ENCODE data around the gene ITPR1. TPM values are rescaled to one million over a fixed set of nuclear protein-coding genes. Genes with fewer than 3 reads are reported as not detected.

The ITPR1 gene
- polyA plus RNA-seq, 12 donors: 15.3 to 29.1 (median 21.2) TPM; not detected in 1

DNA sequence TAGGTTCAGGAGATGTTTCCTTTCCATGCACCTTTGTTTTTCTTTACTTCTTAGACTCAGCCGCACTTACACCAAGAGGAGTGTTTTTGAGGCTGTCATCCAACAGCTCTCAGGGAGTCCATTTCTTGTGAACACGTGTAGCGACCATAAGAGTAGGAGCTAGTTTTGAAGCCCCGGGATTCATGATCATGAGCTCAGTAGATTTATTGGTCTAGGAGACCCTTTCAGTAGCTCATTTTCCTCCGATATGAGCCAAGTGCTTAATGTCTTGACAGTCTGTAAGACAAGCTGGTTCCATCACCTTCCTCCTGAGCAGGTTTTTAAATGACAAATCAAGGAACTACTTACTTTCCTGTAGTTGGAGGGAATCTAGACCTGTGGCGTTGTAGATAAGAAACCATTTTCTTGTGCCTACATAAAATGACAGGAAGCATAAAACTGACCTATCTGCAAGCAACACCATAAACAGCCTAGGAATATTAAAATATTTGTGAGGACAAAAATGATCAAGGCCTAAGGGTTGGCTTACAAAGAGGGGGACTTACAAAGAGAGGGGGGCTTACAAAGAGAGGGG is 313.5 kb downstream of the ITPR1 start:
- no peak for DNase-seq

DNA sequence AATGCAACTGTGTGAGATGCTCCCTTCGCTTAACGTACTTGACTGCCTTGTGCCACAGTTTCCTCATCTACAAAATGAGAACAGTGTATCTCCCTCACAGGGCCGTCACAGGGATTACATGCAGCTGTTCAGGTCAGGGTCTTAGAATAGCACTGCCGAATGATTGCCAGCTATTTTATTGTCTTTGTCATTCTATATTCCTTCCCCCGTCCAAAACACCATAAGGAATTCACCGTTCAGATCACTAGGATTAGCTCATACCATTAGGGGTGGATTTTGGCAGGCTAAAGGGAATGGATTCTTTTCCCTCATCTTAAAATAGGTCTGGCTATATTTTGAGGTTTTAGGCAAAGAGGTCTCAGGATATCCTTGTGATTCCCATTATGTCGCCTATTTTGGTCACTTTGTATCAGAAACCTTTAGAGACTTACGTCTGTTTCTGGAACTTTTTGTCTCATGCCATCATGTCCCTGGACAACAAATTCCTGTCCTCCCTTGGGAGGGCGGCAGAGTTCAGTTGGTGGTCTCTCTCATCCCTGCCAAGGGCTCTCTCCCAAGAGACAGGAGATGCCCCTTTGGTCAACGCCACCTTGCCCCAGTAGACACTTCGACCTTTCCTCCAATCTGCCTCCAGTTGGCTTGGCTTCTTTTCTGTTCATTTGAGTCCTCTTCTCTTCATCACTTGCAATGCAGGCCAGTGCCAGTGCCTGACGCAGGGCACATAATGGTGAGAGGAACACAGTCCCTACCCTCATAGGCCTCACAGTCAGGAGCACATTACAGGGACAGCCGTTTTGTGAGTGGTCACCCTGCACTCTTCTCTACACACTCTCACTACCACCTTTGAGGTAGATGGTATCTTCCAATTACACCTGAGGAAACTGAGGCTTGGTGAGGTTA is 314.5 kb downstream of the ITPR1 start:
- peak; percentile 55 for DNase-seq

DNA sequence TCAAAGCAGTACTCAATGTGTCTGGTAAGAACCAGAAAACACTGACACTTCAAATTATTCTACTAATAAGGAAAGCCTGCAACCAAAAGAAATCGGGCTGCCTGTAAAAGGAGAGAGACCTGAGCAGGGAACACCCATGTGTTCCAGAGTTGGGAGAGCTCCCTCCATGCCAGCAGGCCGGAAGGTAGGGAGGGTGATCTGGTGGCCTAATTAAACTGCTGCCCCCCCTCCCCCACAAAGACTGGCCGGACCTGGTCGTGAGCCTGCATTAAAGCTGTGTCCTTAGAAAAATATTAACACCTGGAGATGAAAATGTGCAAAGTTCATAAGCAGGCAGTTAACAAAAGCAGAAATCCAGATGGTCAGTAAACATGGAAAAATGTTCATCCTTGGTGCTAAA is 315.5 kb downstream of the ITPR1 start:
- no peak for DNase-seq

DNA sequence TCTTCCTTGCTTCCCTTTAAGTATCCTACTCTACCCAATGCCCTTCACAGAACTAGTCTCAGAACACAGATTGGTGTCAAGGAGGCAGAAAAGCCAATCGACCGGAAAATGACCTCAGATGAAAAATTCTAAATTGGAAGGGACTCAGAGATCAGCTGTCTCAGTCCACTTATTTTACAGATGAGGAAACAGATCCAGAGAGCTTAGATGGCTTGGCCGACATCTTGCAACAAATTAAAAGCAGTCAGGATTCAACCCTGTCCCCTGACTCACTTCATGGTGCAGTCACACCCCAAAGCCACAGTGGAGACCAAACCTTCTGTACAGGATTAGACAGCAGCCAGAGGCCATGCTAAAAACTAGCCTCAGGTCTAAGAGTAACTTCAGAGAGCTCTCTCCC is 316.8 kb downstream of the ITPR1 start:
- no peak for DNase-seq

DNA sequence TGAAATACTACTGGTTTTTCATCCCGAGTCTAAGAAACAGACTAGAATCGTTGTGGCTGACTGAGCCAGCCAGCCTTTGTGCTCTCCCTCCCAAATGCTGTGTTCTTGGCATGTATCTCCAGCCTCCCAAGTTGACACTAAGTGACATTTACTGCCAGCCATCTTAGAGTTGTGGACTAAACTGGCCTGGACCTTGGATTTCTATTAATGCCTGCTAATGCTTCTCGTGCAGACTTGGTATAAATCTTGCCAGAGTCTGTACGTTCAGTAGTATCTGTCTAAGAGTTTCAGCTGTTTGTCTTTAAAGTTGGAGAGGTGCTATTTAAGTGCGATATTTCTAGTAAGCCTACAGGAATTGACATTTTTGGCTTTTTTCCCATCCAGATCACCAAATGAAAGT is 319.4 kb downstream of the ITPR1 start:
- no peak for DNase-seq

DNA sequence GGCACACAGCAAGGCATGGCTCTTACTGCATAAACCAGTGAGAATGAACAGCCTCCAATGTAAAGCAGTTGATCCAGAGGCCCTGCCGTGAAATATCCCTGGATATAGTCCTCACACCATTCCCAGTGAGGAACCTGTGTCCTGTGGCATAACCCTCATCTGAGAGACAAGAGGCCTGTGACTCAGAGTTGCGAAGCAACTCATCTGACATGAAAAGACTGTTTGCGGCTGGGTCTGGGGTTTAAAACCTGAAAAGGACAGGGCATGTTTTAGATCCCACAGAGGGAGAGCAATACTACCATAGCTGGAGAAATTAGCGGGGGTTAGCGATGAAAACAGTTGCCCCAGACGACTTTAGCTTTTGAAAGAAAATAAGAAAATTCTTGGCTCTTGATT is 320.8 kb downstream of the ITPR1 start:
- no peak for DNase-seq

DNA sequence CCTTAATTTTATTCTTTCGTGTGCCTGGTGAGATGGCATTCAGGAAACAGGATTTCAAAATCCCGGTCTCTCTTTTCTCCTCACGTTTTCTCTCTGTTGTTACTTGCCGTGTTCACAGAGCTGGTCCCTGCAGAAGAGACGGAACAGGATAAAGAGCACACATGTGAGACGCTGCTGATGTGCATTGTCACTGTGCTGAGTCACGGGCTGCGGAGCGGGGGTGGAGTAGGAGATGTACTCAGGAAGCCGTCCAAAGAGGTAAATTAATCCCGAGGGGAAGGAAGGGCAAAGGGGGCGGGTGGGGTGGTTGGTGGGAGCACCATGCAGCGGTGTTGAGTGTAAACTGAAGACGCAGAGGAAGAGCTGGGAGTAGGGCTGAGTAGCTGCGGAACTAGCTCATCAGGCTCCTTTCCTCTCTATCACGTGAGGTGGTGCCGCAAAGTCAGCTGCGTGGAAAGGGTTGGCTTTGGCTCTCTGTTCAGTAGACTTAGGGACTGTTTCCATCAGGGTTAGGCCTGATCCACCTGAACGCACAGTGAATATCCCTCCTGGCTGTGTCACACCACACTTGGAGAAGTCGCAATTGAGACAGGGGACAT is 321.3 kb downstream of the ITPR1 start:
- DNase-seq: no peak

DNA sequence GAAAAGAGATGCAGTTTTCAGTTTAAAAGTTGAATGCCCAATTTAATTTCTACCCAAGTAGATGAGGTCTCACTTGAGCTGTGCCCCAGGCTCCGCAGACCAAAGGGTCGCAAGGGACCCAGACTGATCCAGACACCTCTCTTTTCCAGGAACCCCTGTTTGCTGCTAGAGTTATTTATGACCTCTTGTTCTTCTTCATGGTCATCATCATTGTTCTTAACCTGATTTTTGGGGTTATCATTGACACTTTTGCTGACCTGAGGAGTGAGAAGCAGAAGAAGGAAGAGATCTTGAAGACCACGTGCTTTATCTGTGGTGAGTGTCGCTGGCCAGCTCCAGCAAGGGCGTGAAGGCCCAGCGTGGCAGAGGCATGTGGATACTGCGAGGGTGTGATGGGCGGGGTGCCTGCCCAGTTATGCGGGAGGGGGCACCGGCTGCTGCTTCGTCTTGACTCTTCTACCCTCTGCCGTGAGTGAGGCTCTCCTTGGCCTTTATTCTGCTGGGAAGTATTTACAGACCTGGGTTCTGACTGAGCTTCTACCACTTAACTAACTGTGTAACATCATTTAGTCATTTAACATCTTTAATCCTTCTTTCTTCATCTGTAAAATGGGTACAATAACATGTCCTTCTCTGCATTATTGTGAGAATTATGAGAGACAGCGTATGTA is 321.9 kb downstream of the ITPR1 start:
- DNase-seq: no peak

DNA sequence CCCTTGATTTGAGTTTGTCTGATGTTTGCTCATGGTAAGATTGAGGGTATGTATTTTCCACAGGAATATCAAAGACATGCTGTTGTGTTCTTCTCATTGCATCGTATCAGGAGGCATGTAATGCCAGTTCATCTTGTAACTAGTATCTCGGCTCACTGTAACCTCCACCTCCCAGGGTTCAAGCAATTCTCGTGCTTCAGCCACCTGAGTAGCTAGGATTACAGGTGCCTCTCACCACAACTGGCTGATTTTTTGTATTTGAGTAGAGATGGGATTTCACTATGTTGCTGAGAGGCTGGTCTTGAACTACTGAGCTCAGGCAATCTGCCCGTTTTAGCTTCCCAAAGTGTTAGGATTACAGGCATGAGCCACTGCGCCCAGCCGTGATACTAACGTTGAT is 323.2 kb downstream of the ITPR1 start:
- no peak for DNase-seq

DNA sequence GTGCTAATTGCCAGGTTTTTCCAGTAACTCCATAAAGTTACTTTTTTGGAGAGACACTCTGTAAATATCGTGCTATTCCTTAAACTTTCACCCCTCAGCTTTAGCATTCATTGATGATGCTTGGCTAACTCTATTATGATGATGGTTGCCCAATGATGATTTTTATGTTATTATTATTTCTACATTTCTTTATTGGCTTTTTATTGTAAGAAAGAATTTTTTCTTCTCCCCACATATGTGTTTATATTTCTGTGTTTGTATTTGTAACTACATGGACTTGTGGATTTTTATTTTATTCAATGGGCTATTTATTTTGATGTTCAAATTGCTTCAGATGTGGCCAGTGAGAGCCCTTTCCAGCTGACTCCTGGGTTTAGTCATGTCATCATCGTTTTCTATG is 323.6 kb downstream of the ITPR1 start:
- DNase-seq: no peak

DNA sequence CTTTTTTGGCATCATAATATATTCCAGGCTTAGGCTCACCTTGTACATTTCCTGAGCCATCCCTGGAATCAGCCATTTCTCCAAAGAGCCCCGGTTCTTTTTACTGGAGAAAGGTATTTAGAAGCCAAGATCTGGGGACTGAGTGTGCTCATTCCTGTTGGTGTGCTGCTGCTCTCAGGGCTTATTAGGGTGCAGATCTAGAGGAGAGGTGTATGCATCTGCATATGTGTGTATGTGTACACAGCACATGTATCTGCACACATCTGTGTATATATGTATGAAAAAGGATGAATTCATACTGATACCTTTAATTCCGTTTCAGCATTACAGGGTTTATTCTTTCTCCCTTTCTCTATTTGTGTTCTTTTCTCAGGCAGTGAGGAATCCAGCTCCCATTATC is 324.0 kb downstream of the ITPR1 start:
- no peak for DNase-seq

DNA sequence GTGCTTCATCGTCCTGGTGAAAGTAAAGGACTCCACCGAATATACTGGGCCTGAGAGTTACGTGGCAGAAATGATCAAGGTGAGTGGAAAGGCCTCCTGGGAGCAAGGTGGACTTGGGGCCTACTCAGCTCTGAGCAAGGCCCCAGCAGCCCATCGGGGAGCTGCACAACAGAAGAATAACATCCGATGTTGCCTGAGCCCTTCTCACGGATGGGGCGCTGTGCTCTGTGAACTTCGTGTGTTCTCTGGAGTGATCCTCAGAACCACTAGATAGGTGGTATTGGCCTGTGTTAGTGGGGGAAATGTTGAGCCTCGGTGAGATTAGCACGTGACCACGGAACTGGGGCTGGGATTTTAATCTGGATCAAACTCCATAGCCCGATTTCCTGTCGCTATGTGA is 325.0 kb downstream of the ITPR1 start:
- no peak for DNase-seq

DNA sequence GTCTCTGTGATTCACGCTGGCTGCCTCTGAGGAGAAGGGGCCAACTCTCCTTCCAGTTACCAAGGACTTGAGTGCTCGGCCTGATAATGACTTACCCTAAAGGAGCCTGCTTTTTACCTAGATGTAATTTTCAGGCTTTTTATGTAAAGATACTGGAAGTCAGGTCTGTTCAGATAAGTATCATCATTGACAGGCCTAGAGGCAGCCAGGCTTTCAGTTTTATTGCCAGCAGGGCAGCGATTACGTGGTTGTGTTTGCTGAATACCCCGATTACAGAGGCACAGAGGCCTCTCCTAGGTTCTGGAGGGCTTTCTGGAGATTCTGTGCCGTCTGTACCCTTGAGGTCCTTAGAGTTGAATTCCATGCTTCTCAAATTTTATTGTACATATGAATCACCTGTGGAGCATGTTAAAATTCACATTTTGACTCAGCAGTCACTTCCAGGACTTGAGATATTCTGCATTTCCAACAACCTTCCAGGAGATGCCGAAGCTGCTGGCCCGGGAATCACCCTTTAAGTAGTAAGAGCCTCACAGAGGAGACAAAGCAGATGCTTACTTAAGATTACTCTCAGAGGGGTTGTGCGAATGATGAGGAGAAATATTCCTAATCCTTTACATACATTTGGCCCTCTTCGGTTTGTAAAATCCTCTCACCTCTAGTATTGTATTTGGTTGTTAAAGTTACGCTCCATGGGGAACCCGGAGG is 326.0 kb downstream of the ITPR1 start:
- DNase-seq: no peak

DNA sequence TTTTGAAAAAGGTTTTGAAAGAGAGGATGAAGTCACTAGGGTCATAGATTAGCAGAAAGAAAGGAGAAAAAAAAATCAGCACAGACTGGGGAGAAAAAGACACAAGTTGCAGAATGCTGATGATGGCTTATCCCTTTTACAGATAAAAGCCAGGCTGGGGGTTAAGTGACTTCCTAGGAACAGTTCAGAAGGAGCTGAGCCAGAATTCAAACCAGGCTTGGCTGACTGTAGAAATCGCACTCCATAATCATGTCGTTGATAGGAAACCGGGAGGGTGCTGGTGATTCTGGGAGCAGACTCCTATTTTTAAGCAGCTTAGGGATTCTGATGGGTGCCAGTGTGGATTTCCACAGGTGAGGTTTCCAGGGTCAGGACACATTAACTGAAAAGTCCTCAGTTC is 326.6 kb downstream of the ITPR1 start:
- no peak for DNase-seq

DNA sequence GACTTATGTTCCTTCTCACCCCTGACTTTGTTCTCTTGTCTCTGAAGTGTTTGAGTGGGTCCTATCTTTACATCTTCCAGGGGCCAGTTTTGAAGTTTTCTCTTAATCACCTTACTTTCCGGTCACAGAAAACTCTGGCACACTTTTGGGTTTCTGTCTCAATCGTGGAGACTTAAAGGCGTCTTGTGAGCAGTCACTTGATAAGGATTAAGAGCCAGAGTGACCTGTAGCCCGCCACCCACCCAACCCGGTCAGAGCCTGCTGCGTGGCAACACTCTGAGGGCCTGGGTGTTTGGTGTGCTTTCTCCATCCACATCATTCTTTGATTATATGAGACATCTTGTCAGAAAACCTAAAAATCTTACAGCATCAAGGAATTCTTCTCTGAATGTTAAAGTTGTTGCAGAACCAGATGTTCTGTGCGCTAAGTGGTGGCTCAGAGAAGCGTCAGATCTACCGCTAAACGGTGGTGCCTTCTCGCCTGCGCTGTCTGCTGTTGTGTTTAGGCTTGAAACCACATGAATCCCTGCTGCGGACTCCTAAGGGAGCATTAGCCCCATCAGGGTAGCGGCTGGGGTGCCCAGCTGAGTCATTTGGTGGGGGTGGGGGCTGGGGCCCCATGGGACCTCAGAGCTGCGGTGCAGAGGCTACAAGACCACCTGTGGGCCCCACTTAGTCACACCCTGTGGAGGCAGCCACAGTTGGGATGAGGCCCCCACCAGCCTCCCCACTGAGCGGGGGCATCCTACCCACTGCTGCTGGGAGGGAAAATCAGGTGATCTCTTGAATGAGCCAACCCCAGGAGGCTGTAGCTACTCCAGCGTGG is 327.4 kb downstream of the ITPR1 start:
- DNase-seq: no peak

DNA sequence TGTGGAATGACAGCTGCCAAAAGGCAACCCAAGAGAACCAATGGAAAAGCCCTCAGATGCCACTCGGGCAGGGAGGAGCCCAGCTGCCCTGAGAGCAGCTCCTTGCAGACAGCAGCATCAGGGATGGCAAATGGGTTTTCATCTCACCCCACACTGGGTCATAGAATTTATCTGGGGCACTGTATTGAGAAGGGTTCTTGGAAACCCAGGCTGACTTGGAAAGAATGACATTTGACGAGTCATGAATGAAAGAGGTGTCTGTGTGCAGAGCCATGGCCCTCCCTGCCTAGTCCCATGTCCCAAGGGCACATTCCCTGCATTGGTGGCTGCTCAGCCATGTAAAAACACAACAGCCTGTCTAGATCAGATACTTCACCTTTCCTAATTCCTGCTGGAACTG is 328.2 kb downstream of the ITPR1 start:
- no peak for DNase-seq

DNA sequence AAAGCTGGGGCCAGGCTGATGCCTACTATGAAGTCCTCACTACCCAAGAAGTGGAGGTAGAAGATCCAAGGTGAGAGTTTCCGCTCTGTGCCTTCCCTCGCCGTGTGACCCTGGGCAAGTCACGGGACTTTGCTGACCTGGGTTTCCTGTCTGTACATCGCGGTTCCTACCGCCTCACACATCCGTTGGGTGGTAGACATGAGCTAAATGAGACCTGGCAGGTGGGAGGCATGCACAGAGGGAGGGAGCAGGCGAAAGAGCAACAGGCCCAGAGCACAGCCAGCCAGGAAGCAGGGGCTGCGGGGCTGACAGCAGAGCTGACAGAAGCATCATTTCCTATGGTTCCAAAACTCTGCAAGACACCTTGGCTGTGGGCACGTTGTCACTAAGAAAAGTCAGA is 328.8 kb downstream of the ITPR1 start:
- no peak for DNase-seq

DNA sequence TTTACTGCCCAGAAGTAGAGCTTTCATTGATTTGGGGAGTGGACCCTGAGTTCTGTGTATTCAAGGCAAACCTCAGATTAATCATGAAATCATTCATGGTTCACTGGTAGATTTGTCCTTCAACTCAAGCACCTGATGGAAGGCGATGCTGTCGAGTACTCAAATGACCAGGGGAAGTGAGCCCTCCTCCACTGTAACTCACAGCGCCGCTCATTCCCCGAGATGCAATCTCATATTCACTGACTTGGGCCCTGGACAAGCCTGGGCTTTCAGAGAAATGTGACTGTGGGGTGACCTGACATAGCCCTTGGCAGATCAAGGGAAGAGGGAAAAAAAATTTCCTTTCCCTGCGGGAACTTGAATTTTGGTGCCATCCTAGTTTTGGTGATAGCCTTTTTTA is 329.4 kb downstream of the ITPR1 start:
- no peak for DNase-seq

DNA sequence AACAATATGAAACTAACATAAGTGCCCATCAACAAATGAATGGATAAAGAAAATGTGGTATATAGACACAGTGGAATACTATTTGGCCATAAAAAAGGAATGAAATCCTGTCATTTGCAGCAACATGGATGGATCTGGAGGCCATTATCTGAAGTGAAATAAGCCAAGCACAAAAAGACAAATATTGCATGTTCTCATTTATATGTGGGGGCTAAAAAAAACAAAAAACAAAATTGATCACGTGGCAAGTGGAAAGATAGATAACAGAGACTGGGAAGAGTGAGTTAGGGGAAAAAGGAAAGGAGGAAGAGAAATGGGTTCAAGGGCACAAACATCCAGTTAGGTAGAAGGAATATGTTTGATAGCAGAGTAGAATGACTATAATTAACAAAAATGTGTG is 330.2 kb downstream of the ITPR1 start:
- no peak for DNase-seq

DNA sequence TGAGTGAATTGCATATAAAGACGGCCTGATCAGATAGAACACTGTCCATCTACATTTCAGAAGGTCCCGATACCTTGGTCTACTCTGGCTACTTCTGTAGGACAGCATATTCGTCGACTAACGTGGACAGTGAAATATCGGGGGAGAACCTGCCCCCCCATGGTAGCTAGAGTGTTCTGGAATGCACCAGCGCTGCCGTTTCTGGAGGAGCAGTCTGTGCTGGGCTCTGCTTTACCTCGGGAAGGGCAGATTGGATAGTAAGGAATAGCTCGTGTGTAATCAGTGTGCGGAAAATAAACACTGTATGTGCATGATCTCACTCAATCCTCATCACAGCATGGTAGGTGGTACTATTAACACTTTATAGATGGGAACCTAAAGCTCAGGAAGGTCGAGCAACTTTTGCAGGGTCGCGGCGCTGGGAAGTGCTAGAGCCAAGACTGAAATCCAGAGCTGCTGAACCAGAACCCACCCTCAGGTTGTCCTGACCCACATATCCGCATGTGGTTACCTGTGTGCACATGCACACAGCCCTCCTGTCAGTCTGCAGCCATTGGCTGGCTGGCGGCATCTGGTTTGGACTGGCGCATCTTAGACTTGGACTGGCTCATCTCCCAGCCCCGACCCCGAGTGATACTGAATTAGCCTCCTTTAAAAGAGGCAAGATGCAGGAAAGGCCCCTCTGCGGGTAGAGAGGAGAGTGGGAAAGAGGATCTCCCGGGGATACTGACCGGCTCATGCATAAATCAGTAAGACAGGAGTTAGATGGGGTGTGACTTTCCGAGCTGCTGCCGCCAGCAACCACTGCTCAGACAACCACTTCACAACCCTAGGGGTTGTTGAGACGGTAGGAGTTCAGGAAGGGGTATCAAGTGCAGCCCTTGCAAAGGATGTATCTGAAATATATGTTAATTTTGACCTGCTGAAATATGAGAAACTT is 331.1 kb downstream of the ITPR1 start:
- DNase-seq: no peak
